Measurements from ENCODE around the gene GOLGA6L10.

GRCh38 chr15:82294061-82294690 is 55.1 kb downstream of the GOLGA6L10 start:
- TF ChIP-seq CTCF (conservative IDR thresholded peaks at IDR 0.05; ENCODE audit: low read depth in 2 of 2): no peak
- TF ChIP-seq CREB1 (CRISPR knock-in tag; IDR thresholded peaks at IDR 0.05; ENCODE audit: low read depth): no peak
- no peak for TF ChIP-seq REST (IDR thresholded peaks at IDR 0.05; ENCODE audit: unreplicated experiment)
- no peak for TF ChIP-seq EZH2 (IDR thresholded peaks at IDR 0.05; ENCODE audit: low read depth, unreplicated experiment)
- no peak for TF ChIP-seq EZH2phosphoT487 (IDR thresholded peaks at IDR 0.05; ENCODE audit: unreplicated experiment)

All from GM23338 (cell line).